NCI-H226 (cell line): ENCODE data around the gene PDILT.
"Not testable (repeated sequence)": the region's sequence is repeated elsewhere in the genome, so short reads cannot be mapped to it uniquely, and the experiment has no call there.

ENCODE experiments used
- DNase-seq: peaks from one replicate; pipeline ENCODE4 v3.0.0-alpha.2; 2015

Gene PDILT

GRCh38 chr16:20404637-20405036 lies at the start of gene PDILT:
PDILT (minus strand) TSS chr16:20404737; CDS start chr16:20399300, 5,437 bp downstream.
- DNase-seq: no peak

- DNase-seq: not testable (repeated sequence)
Observed at GRCh38 chr16:20453633-20454032, 49.1 kb upstream of the PDILT start.

GRCh38 chr16:20451364-20451763 lies 46.8 kb upstream of the PDILT start, which contains the start of gene ACSM2A:
ACSM2A (plus strand) TSS chr16:20451521; CDS start chr16:20460115, 8,594 bp downstream.
- not testable (repeated sequence) for DNase-seq

GRCh38 chr16:20446652-20447393 lies 42.3 kb upstream of the PDILT start:
- not testable (repeated sequence) for DNase-seq

- not testable (repeated sequence) for DNase-seq
Observed at GRCh38 chr16:20441859-20442258, 37.3 kb upstream of the PDILT start.

- DNase-seq: no peak
Observed at GRCh38 chr16:20441191-20441590, 36.7 kb upstream of the PDILT start.

GRCh38 chr16:20440731-20441130 lies 36.2 kb upstream of the PDILT start:
- not testable (repeated sequence) for DNase-seq

GRCh38 chr16:20439820-20440231 lies 35.3 kb upstream of the PDILT start:
- not testable (repeated sequence) for DNase-seq

- DNase-seq: not testable (repeated sequence)
Observed at GRCh38 chr16:20438950-20439349, 34.4 kb upstream of the PDILT start.

GRCh38 chr16:20430948-20431347 lies 26.4 kb upstream of the PDILT start:
- no peak for DNase-seq

GRCh38 chr16:20430480-20430879 lies 25.9 kb upstream of the PDILT start:
- DNase-seq: not testable (repeated sequence)

- not testable (repeated sequence) for DNase-seq
Observed at GRCh38 chr16:20429499-20429898, 25.0 kb upstream of the PDILT start.

GRCh38 chr16:20427401-20427797 lies 22.9 kb upstream of the PDILT start:
- not testable (repeated sequence) for DNase-seq

- no peak for DNase-seq
Observed at GRCh38 chr16:20424129-20424866, 19.8 kb upstream of the PDILT start.

GRCh38 chr16:20423772-20424128 lies 19.2 kb upstream of the PDILT start:
- not testable (repeated sequence) for DNase-seq

- not testable (repeated sequence) for DNase-seq
Observed at GRCh38 chr16:20421748-20422147, 17.2 kb upstream of the PDILT start.

- DNase-seq: not testable (repeated sequence)
Observed at GRCh38 chr16:20419093-20419492, 14.6 kb upstream of the PDILT start.

GRCh38 chr16:20415541-20415940 lies 11.0 kb upstream of the PDILT start:
- no peak for DNase-seq

GRCh38 chr16:20411055-20411454 lies 6.5 kb upstream of the PDILT start:
- no peak for DNase-seq

- no peak for DNase-seq
Observed at GRCh38 chr16:20410121-20410723, 5.7 kb upstream of the PDILT start.

- no peak for DNase-seq
Observed at GRCh38 chr16:20409398-20410120, 5.0 kb upstream of the PDILT start, which contains the start of gene ACSM5. ACSM5 (plus strand) TSS chr16:20409534; CDS start chr16:20411485, 1,951 bp downstream.

GRCh38 chr16:20402651-20403050 lies 1.9 kb downstream of the PDILT start:
- DNase-seq: no peak
